GM15510 (cell line): ENCODE results near the gene TMEM200C.

ENCODE experiments used
- POLR2A ChIP-seq: IDR thresholded peaks from 3 replicates; pipeline ENCODE4 v1.6.1; 2011; ENCODE audit warnings: borderline replicate concordance; ENCODE audit not compliant: insufficient read length; ENCODE audit errors: extremely low read depth

Gene TMEM200C

GRCh38 chr18:5895299-5895875 lies at the start of gene TMEM200C:
Gene TMEM200C, minus strand, starts transcription at chr18:5895522. Its CDS starts 3,459 bp downstream, at chr18:5892063.
- no peak for TF ChIP-seq POLR2A

GRCh38 chr18:5944448-5944847 lies 49.1 kb upstream of the TMEM200C start:
- no peak for TF ChIP-seq POLR2A

GRCh38 chr18:5943514-5943913 lies 48.2 kb upstream of the TMEM200C start:
- TF ChIP-seq POLR2A: no peak

GRCh38 chr18:5942591-5942990 lies 47.3 kb upstream of the TMEM200C start:
- TF ChIP-seq POLR2A: no peak

GRCh38 chr18:5941890-5942289 lies 46.6 kb upstream of the TMEM200C start:
- TF ChIP-seq POLR2A: no peak

- no peak for TF ChIP-seq POLR2A
Measured at GRCh38 chr18:5939801-5940667, 44.7 kb upstream of the TMEM200C start.

- TF ChIP-seq POLR2A: no peak
Measured at GRCh38 chr18:5937795-5938194, 42.5 kb upstream of the TMEM200C start.

GRCh38 chr18:5937121-5937520 lies 41.8 kb upstream of the TMEM200C start:
- no peak for TF ChIP-seq POLR2A

GRCh38 chr18:5930789-5931188 lies 35.5 kb upstream of the TMEM200C start:
- no peak for TF ChIP-seq POLR2A

GRCh38 chr18:5918205-5918858 lies 23.0 kb upstream of the TMEM200C start:
- TF ChIP-seq POLR2A: no peak

- TF ChIP-seq POLR2A: no peak
Measured at GRCh38 chr18:5914951-5915350, 19.6 kb upstream of the TMEM200C start.

- TF ChIP-seq POLR2A: no peak
Measured at GRCh38 chr18:5914016-5914415, 18.7 kb upstream of the TMEM200C start.

- TF ChIP-seq POLR2A: no peak
Measured at GRCh38 chr18:5912566-5912965, 17.2 kb upstream of the TMEM200C start.

- no peak for TF ChIP-seq POLR2A
Measured at GRCh38 chr18:5909125-5909524, 13.8 kb upstream of the TMEM200C start.

- TF ChIP-seq POLR2A: no peak
Measured at GRCh38 chr18:5903386-5903785, 8.1 kb upstream of the TMEM200C start.
